Measurements from ENCODE around the gene VPS13C. TPM values are rescaled to one million over a fixed set of nuclear protein-coding genes. Genes with fewer than 3 reads are reported as not detected.

Gene VPS13C
- total RNA-seq, 1 experiment from 2014 or later: 18.6 TPM

DNA sequence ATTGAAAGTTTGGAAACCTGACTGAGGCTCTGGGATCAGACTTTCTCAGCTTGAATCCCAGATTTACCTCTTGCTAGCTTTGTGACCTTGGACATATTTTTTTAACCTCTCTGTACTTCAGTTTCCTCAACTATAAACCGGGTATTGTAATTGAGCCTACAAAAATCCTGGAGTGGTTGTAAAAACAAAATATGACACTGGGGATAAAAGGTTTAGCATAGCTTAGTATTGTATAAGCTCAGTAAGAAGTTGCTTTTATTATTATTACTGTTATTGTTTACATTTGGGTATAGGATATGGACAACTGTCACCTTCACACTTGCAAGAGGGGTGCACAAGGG lies 28.1 kb upstream of the VPS13C start:
- Histone ChIP-seq H3K4me1 (ENCODE audit: control insufficient read depth in 1 of 2, insufficient read depth in 2 of 2, low read length in 2 of 2) (no peaks in the 10 kb centered on the region), H3K4me2 (ENCODE audit: low read length) (no peak overlapping the region), H3K27ac (ENCODE audit: low read depth, low read length) (no peak overlapping the region), H2AFZ (ENCODE audit: low read depth, low read length, poor library complexity, severe bottlenecking) (no peak overlapping the region), H3K36me3 (ENCODE audit: control insufficient read depth in 1 of 2, insufficient read depth in 2 of 2, low read length in 2 of 2) (no peaks in the 10 kb centered on the region), H3K27me3 (ENCODE audit: insufficient read depth, low read length) (no peaks in the 10 kb centered on the region), H4K20me1 (ENCODE audit: insufficient read depth) (no peaks in the 10 kb centered on the region), H3K9me2 (ENCODE audit: insufficient read depth) (no peaks in the 10 kb centered on the region), H3K9me3 (ENCODE audit: control insufficient read depth in 1 of 2, insufficient read depth in 1 of 2, low read depth in 1 of 2, low read length in 2 of 2) (no peaks in the 10 kb centered on the region), H3K4me3 (replicated peaks in 1 of 2; ENCODE audit: low read depth in 1 of 2, low read length in 2 of 2) (no peak overlapping the region), H3K79me2 (ENCODE audit: insufficient read depth, low read length) (no peaks in the 10 kb centered on the region), H3K9ac (ENCODE audit: low read length) (no peak overlapping the region)
- ChIA-PET CTCF (interaction anchor here (1.0 kb wide), 1 partner anchor 16 kb away, joined by 5 read pairs; no protein-coding TSS in a partner anchor), POLR2A (no interaction called here), RAD21 (ENCODE audit: low non-redundant PET in 1 of 2, low total read pairs in 2 of 2, uncharacterized antibody in 2 of 2, unreplicated experiment in 2 of 2) (no interaction called here)
- no peak for DNase-seq (ENCODE audit: low read depth, low spot score)
- ATAC-seq: no peak
- no TSS peak for BruUV-seq (replicated peaks)
- intact Hi-C loops (cut with micrococcal nuclease): no loop called here
- TF ChIP-seq CBX3 (IDR thresholded peaks at IDR 0.05; ENCODE audit: low read depth): no peak
- TF ChIP-seq EZH2 (IDR thresholded peaks at IDR 0.05): no peak
- TF ChIP-seq TCF7L2 (IDR thresholded peaks at IDR 0.05; ENCODE audit: borderline replicate concordance, extremely low read depth, insufficient read depth, insufficient read length): no peak
- TF ChIP-seq EGR1 (IDR thresholded peaks at IDR 0.05; ENCODE audit: low read depth): no peak
- no peak for TF ChIP-seq RAD21 (IDR thresholded peaks at IDR 0.05; ENCODE audit: low read depth)
- no peak for TF ChIP-seq FOSL1 (IDR thresholded peaks at IDR 0.05; ENCODE audit: low read depth)
- no peak for TF ChIP-seq CEBPB (IDR thresholded peaks at IDR 0.05; ENCODE audit: low read depth)
- no peak for TF ChIP-seq POLR2AphosphoS5 (IDR thresholded peaks at IDR 0.05; ENCODE audit: low read depth, low read length)
- TF ChIP-seq ZFX (IDR thresholded peaks at IDR 0.05): no peak
- TF ChIP-seq YY1 (IDR thresholded peaks at IDR 0.05; ENCODE audit: extremely low read depth, insufficient replicate concordance, low read depth, low read length): no peak
- no peak for TF ChIP-seq EZH2phosphoT487 (IDR thresholded peaks at IDR 0.05; ENCODE audit: borderline replicate concordance)
- TF ChIP-seq ZNF274 (IDR thresholded peaks at IDR 0.05; ENCODE audit: low read depth, low read length): no peak
- TF ChIP-seq, protein P1, sequence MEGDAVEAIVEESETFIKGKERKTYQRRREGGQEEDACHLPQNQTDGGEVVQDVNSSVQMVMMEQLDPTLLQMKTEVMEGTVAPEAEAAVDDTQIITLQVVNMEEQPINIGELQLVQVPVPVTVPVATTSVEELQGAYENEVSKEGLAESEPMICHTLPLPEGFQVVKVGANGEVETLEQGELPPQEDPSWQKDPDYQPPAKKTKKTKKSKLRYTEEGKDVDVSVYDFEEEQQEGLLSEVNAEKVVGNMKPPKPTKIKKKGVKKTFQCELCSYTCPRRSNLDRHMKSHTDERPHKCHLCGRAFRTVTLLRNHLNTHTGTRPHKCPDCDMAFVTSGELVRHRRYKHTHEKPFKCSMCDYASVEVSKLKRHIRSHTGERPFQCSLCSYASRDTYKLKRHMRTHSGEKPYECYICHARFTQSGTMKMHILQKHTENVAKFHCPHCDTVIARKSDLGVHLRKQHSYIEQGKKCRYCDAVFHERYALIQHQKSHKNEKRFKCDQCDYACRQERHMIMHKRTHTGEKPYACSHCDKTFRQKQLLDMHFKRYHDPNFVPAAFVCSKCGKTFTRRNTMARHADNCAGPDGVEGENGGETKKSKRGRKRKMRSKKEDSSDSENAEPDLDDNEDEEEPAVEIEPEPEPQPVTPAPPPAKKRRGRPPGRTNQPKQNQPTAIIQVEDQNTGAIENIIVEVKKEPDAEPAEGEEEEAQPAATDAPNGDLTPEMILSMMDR (IDR thresholded peaks at IDR 0.05 in 2 of 3, conservative IDR thresholded peaks at IDR 0.05 in 1 of 3; ENCODE audit: borderline replicate concordance in 1 of 3, insufficient read depth in 1 of 3, low read depth in 2 of 3, low read length in 2 of 3): no peak
- no peak for TF ChIP-seq JUND (IDR thresholded peaks at IDR 0.05)
- no peak for TF ChIP-seq SIN3A (IDR thresholded peaks at IDR 0.05; ENCODE audit: low read depth)
- TF ChIP-seq, protein P2, sequence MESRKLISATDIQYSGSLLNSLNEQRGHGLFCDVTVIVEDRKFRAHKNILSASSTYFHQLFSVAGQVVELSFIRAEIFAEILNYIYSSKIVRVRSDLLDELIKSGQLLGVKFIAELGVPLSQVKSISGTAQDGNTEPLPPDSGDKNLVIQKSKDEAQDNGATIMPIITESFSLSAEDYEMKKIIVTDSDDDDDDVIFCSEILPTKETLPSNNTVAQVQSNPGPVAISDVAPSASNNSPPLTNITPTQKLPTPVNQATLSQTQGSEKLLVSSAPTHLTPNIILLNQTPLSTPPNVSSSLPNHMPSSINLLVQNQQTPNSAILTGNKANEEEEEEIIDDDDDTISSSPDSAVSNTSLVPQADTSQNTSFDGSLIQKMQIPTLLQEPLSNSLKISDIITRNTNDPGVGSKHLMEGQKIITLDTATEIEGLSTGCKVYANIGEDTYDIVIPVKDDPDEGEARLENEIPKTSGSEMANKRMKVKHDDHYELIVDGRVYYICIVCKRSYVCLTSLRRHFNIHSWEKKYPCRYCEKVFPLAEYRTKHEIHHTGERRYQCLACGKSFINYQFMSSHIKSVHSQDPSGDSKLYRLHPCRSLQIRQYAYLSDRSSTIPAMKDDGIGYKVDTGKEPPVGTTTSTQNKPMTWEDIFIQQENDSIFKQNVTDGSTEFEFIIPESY (IDR thresholded peaks at IDR 0.05; ENCODE audit: extremely low read depth, insufficient replicate concordance, low read length): no peak
- TF ChIP-seq, protein P3, sequence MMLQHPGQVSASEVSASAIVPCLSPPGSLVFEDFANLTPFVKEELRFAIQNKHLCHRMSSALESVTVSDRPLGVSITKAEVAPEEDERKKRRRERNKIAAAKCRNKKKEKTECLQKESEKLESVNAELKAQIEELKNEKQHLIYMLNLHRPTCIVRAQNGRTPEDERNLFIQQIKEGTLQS (IDR thresholded peaks at IDR 0.05): no peak
